ENCODE measurements around the gene RIC8A. TPM values are rescaled to one million over a fixed set of nuclear protein-coding genes. Genes with fewer than 3 reads are reported as not detected.

Gene RIC8A
- total RNA-seq, 4 donors from 2014 or later = 46.5 to 103 (median 67.1) TPM

GRCh38 chr11:213111-213510 lies 5.6 kb downstream of the RIC8A start:
- TF ChIP-seq CTCF (IDR thresholded peaks at IDR 0.05; ENCODE audit: low read depth) = no peak

GRCh38 chr11:214083-214482 lies 6.6 kb downstream of the RIC8A start:
- no peak for TF ChIP-seq CTCF (IDR thresholded peaks at IDR 0.05; ENCODE audit: low read depth)

- no peak for TF ChIP-seq CTCF (IDR thresholded peaks at IDR 0.05; ENCODE audit: low read depth)
These were observed 8.1 kb downstream of the RIC8A start for GRCh38 chr11:215581-216037.

- TF ChIP-seq CTCF (IDR thresholded peaks at IDR 0.05; ENCODE audit: low read depth) = no peak
These were observed 8.8 kb downstream of the RIC8A start for GRCh38 chr11:216081-216974.

- TF ChIP-seq CTCF (IDR thresholded peaks at IDR 0.05; ENCODE audit: low read depth) = no peak
These were observed 10.2 kb downstream of the RIC8A start for GRCh38 chr11:217704-218103.

- TF ChIP-seq CTCF (IDR thresholded peaks at IDR 0.05; ENCODE audit: low read depth) = no peak
These were observed 11.5 kb downstream of the RIC8A start for GRCh38 chr11:218815-219593.

- no peak for TF ChIP-seq CTCF (IDR thresholded peaks at IDR 0.05; ENCODE audit: low read depth)
These were observed 14.0 kb downstream of the RIC8A start for GRCh38 chr11:221539-221938.
